Trophoblast cell (in vitro differentiated cells and primary cell): ENCODE data around the gene IGLL1.

Experiments used
- DNase-seq, 2 donors: peaks; one replicate each; pipeline ENCODE4 v3.0.0-alpha.2; 2016
- H2AFZ ChIP-seq: 2 replicates; pipeline ENCODE4 v1.6.1; 2013; ENCODE audit warnings: low read length, moderate library complexity, mild to moderate bottlenecking; ENCODE audit not compliant: insufficient read depth, poor library complexity
- H2AK5ac ChIP-seq: 2 replicates; pipeline ENCODE4 v1.6.1; 2013; ENCODE audit warnings: mild to moderate bottlenecking, low read length
- H2BK120ac ChIP-seq: 2 replicates; pipeline ENCODE4 v1.6.1; 2013; ENCODE audit warnings: low read length, mild to moderate bottlenecking, moderate library complexity; ENCODE audit not compliant: insufficient read depth, poor library complexity
- H2BK12ac ChIP-seq: 2 replicates; pipeline ENCODE4 v1.6.1; 2013; ENCODE audit warnings: mild to moderate bottlenecking, low read length, moderate library complexity
- H2BK5ac ChIP-seq: 2 replicates; pipeline ENCODE4 v1.6.1; 2013; ENCODE audit warnings: low read length, low read depth, moderate library complexity, mild to moderate bottlenecking; ENCODE audit not compliant: poor library complexity
- H3K14ac ChIP-seq: 2 replicates; pipeline ENCODE4 v1.6.1; 2013; ENCODE audit warnings: mild to moderate bottlenecking, low read length
- H3K18ac ChIP-seq: 2 replicates; pipeline ENCODE4 v1.6.1; 2013; ENCODE audit warnings: mild to moderate bottlenecking, low read length
- H3K23ac ChIP-seq: 2 replicates; pipeline ENCODE4 v1.6.1; 2013; ENCODE audit warnings: low read length
- H3K27ac ChIP-seq: 2 replicates; pipeline ENCODE4 v1.5.1; 2013; ENCODE audit warnings: low read depth, mild to moderate bottlenecking, inconsistent platforms, low read length, moderate library complexity
- H3K27me3 ChIP-seq: 2 replicates; pipeline ENCODE4 v1.6.1; 2013; ENCODE audit warnings: inconsistent platforms, mild to moderate bottlenecking, low read length, moderate library complexity; ENCODE audit not compliant: insufficient read depth
- H3K36me3 ChIP-seq, 2 experiments: 1 replicate in 1 of 2; 2 replicates in 1 of 2; pipeline ENCODE4 v1.6.1; 2013; ENCODE audit warnings: low read length in 2 of 2, mild to moderate bottlenecking in 2 of 2, moderate library complexity in 1 of 2; ENCODE audit not compliant: insufficient read depth in 2 of 2, control insufficient read depth in 1 of 2
- H3K4ac ChIP-seq: 2 replicates; pipeline ENCODE4 v1.6.1; 2013; ENCODE audit warnings: low read depth, mild to moderate bottlenecking, low read length, moderate library complexity
- H3K4me1 ChIP-seq, 2 experiments: 1 replicate in 1 of 2; 2 replicates in 1 of 2; pipeline ENCODE4 v1.6.1; 2013; ENCODE audit warnings: low read length in 2 of 2, mild to moderate bottlenecking in 2 of 2, moderate library complexity in 1 of 2; ENCODE audit not compliant: insufficient read depth in 2 of 2, control insufficient read depth in 1 of 2
- H3K4me2 ChIP-seq: 2 replicates; pipeline ENCODE4 v1.6.1; 2013; ENCODE audit warnings: inconsistent platforms, mild to moderate bottlenecking, low read length, moderate library complexity
- H3K4me3 ChIP-seq: 2 replicates; pipeline ENCODE4 v1.5.1; 2013; ENCODE audit warnings: mild to moderate bottlenecking, low read depth, low read length, inconsistent platforms
- H3K79me1 ChIP-seq: one replicate; pipeline ENCODE4 v1.6.1; 2013; ENCODE audit warnings: low read length
- H3K79me2 ChIP-seq: 2 replicates; pipeline ENCODE4 v1.6.1; 2013; ENCODE audit warnings: low read length, mild to moderate bottlenecking; ENCODE audit not compliant: control insufficient read depth, insufficient read depth, poor library complexity
- H3K9ac ChIP-seq: 2 replicates; pipeline ENCODE4 v1.6.1; 2013; ENCODE audit warnings: mild to moderate bottlenecking, low read length
- H3K9me3 ChIP-seq: 2 replicates; pipeline ENCODE4 v1.6.1; 2013; ENCODE audit warnings: low read depth, mild to moderate bottlenecking, control low read depth, inconsistent platforms, low read length; ENCODE audit not compliant: insufficient read depth
- H4K12ac ChIP-seq: 2 replicates; pipeline ENCODE4 v1.6.1; 2013; ENCODE audit warnings: low read depth, mild to moderate bottlenecking, low read length, moderate library complexity
- H4K8ac ChIP-seq: 2 replicates; pipeline ENCODE4 v1.6.1; 2013; ENCODE audit warnings: low read depth, mild to moderate bottlenecking, low read length, moderate library complexity
- H4K91ac ChIP-seq: one replicate; pipeline ENCODE4 v1.6.1; 2013; ENCODE audit warnings: low read depth, mild to moderate bottlenecking, low read length, moderate library complexity
- WGBS: extraction: QIAGEN DNeasy Blood & Tissue Kit; methylation state at CpG from one replicate; pipeline ENCODE4 v1.1.7; 2013; ENCODE audit warnings: missing lambda C conversion rate; ENCODE audit not compliant: insufficient read length, insufficient coverage; ENCODE audit errors: extremely low coverage; 5-methylcytosine and 5-hydroxymethylcytosine counted together

Gene IGLL1

DNA sequence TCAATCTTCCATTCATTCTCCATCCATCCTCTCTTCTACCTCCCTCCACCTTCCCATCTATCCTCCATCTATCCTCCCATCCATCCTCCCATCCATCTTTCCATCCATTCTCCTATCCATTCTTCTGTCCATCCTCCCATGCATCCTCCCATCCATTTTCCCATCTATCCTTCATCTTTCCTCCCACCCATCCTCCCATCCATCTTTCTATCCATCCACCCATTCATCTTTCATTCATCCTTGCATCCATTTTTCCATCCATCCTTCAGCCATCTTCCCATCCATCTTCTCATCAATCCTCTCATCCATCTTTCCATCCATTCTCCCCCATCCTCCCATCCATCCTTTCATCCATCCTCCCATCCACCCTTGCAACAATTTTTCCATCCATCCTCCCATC, 27.5 kb downstream of the IGLL1 start:
- no peak overlapping the region for H4K12ac ChIP-seq
- no peak overlapping the region for H2BK120ac ChIP-seq
- H3K4me1 ChIP-seq = no peaks in the 10 kb centered on the region
- H3K9ac ChIP-seq = no peak overlapping the region
- H3K27ac ChIP-seq = no peak overlapping the region
- DNase-seq = no peak
- H3K14ac ChIP-seq = no peak overlapping the region
- no peak overlapping the region for H3K4me3 ChIP-seq
- no peak overlapping the region for H3K23ac ChIP-seq
- no peak overlapping the region for H2BK12ac ChIP-seq
- no peak overlapping the region for H3K4ac ChIP-seq
- H3K9me3 ChIP-seq = peaks cover 15% of the 10 kb centered on the region
- no peak overlapping the region for H2AFZ ChIP-seq
- H3K4me2 ChIP-seq = no peak overlapping the region
- H4K91ac ChIP-seq = no peak overlapping the region
- H4K8ac ChIP-seq = no peak overlapping the region
- no peaks in the 10 kb centered on the region for H3K27me3 ChIP-seq
- H3K79me2 ChIP-seq = no peaks in the 10 kb centered on the region
- H3K79me1 ChIP-seq = no peaks in the 10 kb centered on the region
- H2AK5ac ChIP-seq = no peak overlapping the region
- no peak overlapping the region for H3K18ac ChIP-seq
- no peaks in the 10 kb centered on the region for H3K36me3 ChIP-seq
- no peak overlapping the region for H2BK5ac ChIP-seq

DNA sequence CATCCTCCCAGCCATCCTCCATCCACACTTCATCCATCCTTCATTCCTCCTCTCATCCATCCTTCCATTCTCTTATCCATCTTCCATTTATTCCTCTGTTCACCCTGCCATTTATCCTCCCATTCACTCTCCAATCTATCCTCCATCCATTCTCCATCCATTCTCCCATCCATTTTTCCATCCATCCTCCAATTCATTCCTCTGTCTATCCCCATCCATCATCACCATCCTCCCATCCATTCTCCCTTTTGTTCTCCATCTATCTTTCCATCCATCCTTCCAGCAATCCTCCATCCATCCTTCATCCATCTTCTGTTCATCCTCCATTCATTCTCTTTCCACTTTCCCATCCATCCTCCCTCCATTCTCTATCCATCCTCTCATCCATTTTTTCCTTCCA, 28.7 kb downstream of the IGLL1 start:
- Histone ChIP-seq H3K27ac (no peak overlapping the region), H3K18ac (no peak overlapping the region), H4K91ac (no peak overlapping the region), H2BK120ac (no peak overlapping the region), H3K4me2 (no peak overlapping the region), H2BK12ac (no peak overlapping the region), H4K12ac (no peak overlapping the region), H2BK5ac (no peak overlapping the region), H3K36me3 (no peaks in the 10 kb centered on the region), H2AFZ (no peak overlapping the region), H3K9ac (no peak overlapping the region), H2AK5ac (no peak overlapping the region), H3K79me1 (no peaks in the 10 kb centered on the region), H4K8ac (no peak overlapping the region), H3K4me1 (no peaks in the 10 kb centered on the region), H3K4me3 (no peak overlapping the region), H3K27me3 (no peaks in the 10 kb centered on the region), H3K79me2 (no peaks in the 10 kb centered on the region), H3K4ac (no peak overlapping the region), H3K14ac (no peak overlapping the region), H3K23ac (no peak overlapping the region), H3K9me3 (peaks cover 17% of the 10 kb centered on the region)
- DNase-seq = no peak

- H3K9ac ChIP-seq = no peak overlapping the region
- no peak overlapping the region for H2BK5ac ChIP-seq
- no peak overlapping the region for H2BK120ac ChIP-seq
- H4K91ac ChIP-seq = no peak overlapping the region
- no peak overlapping the region for H2AFZ ChIP-seq
- H3K4me3 ChIP-seq = no peak overlapping the region
- H3K4me2 ChIP-seq = no peak overlapping the region
- H3K4me1 ChIP-seq = no peaks in the 10 kb centered on the region
- no peak overlapping the region for H3K4ac ChIP-seq
- no peak overlapping the region for H4K12ac ChIP-seq
- H2AK5ac ChIP-seq = no peak overlapping the region
- H3K14ac ChIP-seq = no peak overlapping the region
- H2BK12ac ChIP-seq = no peak overlapping the region
- H3K23ac ChIP-seq = no peak overlapping the region
- WGBS = 100% methylated on average over 4 of the region's 4 CpGs
- H3K27ac ChIP-seq = no peak overlapping the region
- no peaks in the 10 kb centered on the region for H3K79me2 ChIP-seq
- peaks cover 17% of the 10 kb centered on the region for H3K9me3 ChIP-seq
- H3K36me3 ChIP-seq = no peaks in the 10 kb centered on the region
- no peaks in the 10 kb centered on the region for H3K27me3 ChIP-seq
- no peaks in the 10 kb centered on the region for H3K79me1 ChIP-seq
- H4K8ac ChIP-seq = no peak overlapping the region
- no peak overlapping the region for H3K18ac ChIP-seq
- DNase-seq = no peak
Observed at GRCh38 chr22:23550049-23550650, 29.9 kb downstream of the IGLL1 start.

- Histone ChIP-seq H3K27ac (no peak overlapping the region), H3K23ac (no peak overlapping the region), H2BK12ac (no peak overlapping the region), H3K18ac (no peak overlapping the region), H2AFZ (no peak overlapping the region), H4K8ac (no peak overlapping the region), H4K91ac (no peak overlapping the region), H3K4me1 (no peaks in the 10 kb centered on the region), H3K4me2 (no peak overlapping the region), H3K4me3 (no peak overlapping the region), H3K4ac (no peak overlapping the region), H2BK120ac (no peak overlapping the region), H3K79me1 (no peaks in the 10 kb centered on the region), H3K9ac (no peak overlapping the region), H4K12ac (no peak overlapping the region), H2BK5ac (no peak overlapping the region), H3K14ac (no peak overlapping the region), H3K36me3 (no peaks in the 10 kb centered on the region), H3K9me3 (peaks cover 17% of the 10 kb centered on the region), H3K79me2 (no peaks in the 10 kb centered on the region), H3K27me3 (no peaks in the 10 kb centered on the region), H2AK5ac (no peak overlapping the region)
- no peak for DNase-seq
- WGBS = no CpG with 5 or more reads among the region's 5 CpGs
Observed at GRCh38 chr22:23549198-23549595, 30.9 kb downstream of the IGLL1 start.
